Hematopoietic multipotent progenitor cell treated with erythropoietin and hydrocortisone succinate and interleukin-3 and kit ligand, for 4 days (in vitro differentiated cells): ENCODE results near the gene ZBTB34.
A peak's percentile ranks its signal among the peaks of the same experiment; 100 is the strongest.
"Not testable (repeated sequence)": the region's sequence is repeated elsewhere in the genome, so short reads cannot be mapped to it uniquely, and the experiment has no call there.

Experiments
- DNase-seq: peaks from one replicate; pipeline ENCODE4 v3.0.0-alpha.2; 2015

Gene ZBTB34, protein sequence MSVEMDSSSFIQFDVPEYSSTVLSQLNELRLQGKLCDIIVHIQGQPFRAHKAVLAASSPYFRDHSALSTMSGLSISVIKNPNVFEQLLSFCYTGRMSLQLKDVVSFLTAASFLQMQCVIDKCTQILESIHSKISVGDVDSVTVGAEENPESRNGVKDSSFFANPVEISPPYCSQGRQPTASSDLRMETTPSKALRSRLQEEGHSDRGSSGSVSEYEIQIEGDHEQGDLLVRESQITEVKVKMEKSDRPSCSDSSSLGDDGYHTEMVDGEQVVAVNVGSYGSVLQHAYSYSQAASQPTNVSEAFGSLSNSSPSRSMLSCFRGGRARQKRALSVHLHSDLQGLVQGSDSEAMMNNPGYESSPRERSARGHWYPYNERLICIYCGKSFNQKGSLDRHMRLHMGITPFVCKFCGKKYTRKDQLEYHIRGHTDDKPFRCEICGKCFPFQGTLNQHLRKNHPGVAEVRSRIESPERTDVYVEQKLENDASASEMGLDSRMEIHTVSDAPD

DNA sequence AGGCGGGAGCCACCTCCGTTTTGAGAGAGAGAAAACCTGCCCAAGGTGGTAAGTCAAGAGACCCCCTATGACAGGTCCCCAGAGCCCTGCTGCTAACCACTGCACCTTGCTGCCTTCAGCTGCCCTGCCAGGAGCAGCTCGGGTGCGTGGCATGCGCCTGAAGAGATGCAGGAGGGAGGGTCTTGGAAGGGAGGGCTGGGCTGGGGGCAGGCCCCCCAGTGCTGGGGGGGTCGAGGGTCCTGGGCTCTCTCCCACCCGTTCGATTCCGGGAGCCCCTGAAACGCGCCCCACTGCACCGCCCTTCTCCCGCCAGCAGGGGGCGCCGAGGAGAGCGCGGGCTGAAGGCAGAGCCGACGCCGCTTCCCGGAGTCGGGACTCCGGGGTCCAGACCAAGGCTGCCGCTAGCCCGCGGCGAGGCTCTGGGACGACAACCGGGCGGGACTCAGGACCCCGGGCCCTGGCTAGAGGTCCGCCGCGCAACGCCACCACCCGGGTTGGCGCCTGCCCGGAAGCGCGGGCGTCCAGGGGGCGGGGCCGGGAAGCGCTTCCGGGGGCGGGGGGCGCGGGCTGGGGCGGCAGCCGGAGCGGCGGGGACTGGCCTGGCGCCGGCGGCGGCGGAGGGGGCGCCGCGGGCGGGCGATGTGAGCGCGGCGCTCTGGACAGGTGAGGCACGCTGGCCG lies at the start of gene ZBTB34:
TSS of gene ZBTB34 (plus strand) at position 563 of the 680 bp plus-strand sequence. CDS start 18,761 bp downstream, outside the sequence.
- DNase-seq = peak; percentile 81

DNA sequence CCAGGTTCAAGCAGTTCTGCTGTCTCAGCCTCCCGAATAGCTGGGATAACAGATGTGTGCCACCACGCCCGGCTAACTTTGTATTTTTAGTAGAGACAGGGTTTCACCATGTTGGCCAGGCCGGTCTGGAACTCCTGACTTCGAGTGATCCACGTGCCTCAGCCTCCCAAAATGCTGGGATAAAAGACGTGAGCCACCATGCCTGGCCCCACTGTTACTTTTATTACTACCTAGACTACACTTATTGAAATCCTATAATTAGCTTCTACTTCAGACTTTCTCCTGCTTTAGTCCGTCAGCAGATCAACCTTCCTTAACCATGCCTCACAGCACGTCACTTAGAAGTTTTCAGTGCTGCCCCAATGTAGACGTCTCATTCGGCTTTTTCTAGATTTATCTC lies 47.4 kb upstream of the ZBTB34 start:
- DNase-seq = no peak

DNA sequence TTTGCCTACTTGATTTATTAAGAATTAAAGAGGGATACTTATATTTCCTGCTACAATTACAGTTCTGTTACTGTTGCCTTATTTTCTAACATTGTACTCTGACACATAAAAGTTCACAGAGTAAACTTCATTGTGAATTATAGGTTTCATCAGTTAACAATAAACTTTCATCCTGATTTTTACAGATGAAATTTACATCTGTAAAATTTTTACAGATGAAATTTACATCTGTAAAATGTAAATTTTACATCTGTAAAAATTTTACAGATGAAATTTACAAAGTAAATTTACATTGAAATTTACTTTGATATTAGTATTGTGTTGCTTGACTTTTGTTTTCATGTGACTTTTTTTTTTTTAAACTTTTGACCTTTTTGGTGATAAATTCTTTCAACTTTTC lies 46.3 kb upstream of the ZBTB34 start:
- DNase-seq = no peak

DNA sequence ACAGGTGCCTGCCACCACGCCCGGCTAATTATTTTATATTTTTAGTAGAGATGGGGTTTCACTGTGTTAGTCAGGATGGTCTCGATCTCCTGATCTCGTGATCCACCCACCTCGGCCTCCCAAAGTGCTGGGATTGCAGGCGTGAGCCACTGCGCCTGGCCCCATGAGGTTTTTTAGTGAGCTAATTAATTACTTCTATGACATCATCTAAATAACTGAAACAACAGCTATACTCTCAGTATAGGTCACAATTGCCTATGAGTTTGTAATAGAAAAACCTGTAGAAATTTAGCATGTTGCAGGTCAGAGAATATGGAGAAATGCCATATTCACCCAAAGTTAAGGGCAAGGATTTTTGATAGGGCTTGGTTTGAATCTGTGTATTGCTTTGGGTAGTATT lies 42.8 kb upstream of the ZBTB34 start:
- not testable (repeated sequence) for DNase-seq

DNA sequence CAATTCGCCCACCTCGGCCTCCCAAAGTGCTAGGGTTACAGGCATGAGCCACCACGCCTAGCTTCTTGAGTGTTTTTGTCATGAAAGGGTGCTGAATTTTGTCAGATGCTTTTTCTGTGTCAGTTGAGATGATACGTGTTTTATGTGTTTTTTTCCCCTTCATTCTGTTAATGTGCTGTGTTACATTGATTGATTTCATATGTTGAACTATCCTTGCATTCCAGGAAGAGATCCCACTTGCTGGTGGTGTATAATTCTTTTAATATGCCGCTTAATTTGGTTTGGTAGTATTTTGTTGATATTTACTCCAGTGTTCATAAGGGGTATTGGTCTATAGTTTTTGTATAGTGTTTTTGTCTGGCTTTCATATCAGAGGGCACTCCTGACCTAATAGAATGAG lies 42.0 kb upstream of the ZBTB34 start:
- DNase-seq = peak; percentile 19

DNA sequence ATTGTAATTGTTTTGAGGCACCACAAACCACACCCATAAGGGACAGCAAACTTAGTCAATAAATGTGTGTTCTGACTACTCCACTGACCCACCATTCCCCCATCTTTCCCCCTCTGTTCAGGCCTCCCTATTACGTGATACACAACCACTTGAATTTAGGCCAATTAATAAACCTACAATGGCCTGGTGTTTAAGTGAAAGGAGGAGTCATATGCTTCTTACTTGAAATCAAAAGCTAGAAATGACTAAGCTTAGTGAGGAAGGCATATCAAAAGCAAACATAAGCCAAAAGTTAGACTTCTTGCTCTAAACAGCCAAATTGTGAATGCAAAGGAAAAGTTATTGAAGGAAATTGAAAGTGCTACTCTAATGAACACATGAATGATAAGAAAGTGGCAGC lies 41.0 kb upstream of the ZBTB34 start:
- DNase-seq = no peak

DNA sequence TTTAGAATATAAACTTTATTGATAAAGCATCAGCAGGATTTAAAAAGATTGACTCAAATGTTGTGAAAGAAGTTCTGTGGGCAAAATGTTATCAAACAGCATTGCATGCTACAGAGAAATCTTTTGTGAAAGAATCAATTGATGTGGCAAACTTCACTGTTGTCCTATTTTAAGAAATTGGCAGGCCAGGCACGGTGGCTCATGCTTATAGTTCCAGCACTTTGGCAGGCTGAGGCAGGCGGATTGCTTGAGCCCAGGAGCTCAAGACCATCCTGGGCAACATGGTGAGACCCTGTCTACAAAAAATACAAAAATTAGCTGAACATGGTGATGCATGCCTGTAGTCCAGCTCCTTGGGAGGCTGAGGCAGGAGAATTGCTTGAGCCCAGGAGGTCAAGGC lies 38.2 kb upstream of the ZBTB34 start:
- no peak for DNase-seq

DNA sequence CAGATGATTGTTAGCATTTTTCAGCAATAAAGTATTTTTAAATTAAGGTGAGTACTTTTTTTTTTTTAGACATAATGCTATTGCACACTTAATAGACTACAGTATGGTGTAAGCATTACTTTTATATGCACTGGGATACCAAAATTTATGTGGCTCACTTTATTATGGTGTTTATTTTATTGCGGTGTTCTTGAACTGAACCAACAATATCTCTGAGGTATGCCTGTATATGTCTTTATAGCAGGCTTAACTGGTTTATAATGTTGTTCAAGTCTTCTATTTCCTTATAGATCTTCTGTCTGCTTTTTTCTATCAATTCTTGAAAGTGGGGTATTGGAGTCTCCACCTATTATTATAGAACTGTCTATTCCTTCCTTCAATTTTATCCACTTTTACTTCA lies 37.6 kb upstream of the ZBTB34 start:
- no peak for DNase-seq

DNA sequence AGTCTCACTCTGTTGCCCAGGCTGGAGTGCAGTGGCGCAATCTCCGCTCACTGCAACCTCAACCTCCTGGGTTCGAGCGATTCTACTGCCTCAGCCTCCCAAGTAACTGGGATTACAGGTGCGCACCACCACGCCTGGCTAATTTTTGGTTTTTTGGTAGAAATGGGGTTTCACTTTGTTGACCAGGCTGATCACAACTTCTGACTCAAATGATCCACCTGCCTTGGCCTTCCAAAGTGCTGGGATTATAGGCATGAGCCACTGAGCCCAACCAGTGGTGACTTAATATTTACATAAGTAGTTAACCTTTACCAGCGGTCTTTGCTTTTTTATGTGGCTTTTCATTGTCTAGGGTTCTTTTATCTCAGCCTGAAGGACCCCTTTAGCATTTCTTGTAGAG lies 36.4 kb upstream of the ZBTB34 start:
- not testable (repeated sequence) for DNase-seq

DNA sequence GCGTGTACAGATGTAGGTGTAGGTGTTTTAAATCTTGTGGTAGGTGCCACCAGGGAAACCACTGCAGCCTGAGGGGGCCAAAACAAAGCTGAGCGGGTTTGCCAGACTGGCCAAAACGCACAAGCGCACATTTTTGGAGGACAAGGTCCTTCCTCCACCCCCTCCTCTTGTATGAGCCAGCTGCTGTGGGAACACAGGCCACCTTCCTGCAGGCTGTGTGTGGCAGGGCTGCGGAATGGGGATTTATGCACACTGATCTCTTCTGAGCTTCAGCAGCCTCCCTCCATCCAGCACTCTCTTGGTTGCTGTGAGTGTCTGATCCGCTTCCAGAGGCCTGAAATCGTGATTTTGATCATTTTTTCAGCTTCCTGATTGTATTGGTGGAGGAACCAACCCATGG lies 33.2 kb upstream of the ZBTB34 start:
- no peak for DNase-seq

DNA sequence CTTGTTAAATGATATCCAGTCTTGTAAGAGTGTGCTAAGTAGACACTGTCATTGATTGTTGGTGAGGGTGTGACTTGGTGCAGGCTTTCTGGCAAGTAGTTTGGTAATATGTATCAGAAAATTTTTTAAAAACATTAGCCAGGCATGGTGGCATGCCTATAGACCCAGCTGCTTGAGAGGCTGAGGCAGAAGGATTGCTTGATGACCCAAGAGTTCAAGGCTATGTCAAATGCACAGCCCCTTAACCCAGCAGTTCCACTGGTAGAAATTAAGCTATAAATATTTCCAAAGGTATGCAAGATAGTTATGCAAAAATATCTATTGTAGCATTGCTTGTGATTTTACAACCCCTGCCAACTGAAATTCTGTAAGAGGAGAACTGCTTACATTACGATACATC lies 31.4 kb upstream of the ZBTB34 start:
- DNase-seq = no peak

DNA sequence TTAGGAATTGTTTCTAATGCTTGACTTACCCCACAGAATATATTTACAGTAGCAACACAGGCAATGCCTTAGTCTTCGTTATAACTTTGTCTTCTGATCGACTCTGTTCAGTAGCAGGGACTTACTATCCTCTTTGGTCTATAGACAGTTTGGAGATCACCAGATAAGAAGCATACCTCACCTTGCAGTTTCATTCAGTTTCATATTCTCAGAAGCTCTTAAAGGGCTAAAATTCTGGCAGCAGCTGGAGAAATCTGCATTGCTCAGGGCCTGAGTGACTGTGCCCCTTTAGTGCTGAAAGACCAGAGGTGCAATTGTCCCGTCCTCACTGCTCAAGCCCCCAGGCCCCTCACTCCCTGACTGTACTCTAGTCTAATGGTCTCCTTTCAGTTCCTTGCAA lies 29.6 kb upstream of the ZBTB34 start:
- DNase-seq = no peak

DNA sequence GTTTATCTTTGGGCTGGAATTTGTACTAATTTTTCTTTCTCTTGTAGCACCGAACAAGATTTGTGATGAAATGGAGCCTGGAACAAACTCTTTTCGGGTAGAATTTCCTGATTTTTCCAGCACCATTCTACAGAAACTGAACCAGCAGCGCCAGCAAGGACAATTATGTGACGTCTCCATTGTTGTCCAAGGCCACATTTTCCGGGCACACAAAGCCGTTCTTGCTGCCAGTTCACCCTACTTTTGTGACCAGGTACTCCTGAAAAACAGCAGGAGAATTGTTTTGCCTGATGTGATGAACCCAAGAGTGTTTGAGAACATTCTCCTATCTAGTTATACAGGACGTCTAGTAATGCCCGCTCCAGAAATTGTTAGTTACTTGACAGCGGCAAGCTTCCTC lies 28.0 kb upstream of the ZBTB34 start:
- no peak for DNase-seq

DNA sequence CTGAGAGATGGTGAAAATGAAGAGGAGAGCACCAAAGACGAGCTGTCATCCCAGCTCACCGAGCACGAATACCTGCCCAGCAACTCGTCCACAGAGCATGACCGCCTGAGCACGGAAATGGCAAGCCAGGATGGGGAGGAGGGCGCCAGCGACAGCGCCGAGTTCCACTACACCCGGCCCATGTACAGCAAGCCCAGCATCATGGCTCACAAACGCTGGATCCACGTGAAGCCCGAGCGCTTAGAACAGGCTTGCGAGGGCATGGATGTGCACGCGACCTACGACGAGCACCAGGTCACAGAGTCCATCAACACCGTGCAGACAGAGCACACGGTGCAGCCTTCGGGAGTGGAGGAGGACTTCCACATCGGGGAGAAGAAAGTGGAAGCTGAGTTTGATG lies 27.4 kb upstream of the ZBTB34 start:
- no peak for DNase-seq

DNA sequence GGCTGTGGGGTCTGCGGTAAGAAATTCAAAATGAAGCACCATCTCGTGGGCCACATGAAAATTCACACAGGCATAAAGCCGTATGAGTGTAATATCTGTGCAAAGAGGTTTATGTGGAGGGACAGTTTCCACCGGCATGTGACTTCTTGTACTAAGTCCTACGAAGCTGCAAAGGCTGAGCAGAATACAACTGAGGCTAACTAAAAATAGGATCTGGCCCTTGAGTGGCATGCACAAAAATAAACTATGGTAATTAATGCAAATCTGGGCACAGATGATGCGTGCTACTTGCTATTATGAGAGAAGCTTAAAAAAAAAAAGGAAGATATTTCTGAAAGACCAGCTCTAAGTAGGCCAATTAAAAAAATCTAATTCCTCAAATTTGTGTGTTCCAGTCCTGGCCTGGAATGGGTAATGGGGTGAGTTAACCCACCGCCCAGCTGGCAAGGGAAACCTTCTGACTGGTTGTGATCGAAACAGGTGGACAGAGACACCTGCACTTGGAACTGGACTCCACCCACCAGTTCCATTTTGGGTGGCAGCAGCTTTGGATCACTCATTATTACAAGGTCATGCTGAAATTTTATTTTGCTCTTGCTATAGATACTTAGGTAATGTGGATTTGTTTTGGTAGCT lies 26.6 kb upstream of the ZBTB34 start:
- no peak for DNase-seq

DNA sequence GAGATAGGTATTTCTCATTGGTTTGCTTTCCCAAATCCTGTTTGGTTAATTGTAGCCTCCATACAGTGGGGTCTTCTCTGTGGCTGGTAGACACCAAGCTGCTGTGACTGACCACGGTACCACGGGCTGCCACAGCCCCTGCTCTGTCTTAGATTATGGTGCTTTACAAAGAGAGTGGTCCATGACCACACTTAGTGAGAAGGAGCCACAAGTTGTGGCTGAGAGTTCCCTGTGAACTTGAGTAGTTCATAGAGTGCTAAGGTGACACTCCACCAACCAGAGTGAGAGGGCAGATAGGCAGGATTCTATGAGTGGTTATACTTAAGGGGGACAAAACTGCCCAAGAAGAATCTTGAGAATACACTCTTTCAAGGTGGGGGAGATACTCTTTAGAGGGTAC lies 25.8 kb upstream of the ZBTB34 start:
- DNase-seq = no peak

DNA sequence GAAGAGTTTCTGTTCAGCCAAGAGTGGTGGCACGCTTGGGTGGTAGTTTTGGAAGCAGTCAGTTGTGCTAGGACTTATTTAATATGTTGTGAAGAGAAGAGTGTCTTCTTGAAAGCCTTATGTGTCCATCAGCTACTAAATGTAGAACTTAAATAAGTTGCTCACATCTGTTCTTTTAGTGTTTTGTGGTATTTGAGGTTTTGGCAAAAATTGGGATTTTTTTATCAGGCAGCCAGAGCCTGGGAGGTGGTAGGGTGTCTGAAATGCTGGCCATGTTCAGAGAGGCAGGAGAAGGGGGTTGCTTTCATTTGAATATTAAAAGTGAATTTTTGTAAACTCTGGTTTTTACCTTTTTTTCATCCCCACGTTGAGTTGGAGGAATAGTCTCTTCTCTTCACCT lies 24.2 kb upstream of the ZBTB34 start:
- peak; percentile 71 for DNase-seq

DNA sequence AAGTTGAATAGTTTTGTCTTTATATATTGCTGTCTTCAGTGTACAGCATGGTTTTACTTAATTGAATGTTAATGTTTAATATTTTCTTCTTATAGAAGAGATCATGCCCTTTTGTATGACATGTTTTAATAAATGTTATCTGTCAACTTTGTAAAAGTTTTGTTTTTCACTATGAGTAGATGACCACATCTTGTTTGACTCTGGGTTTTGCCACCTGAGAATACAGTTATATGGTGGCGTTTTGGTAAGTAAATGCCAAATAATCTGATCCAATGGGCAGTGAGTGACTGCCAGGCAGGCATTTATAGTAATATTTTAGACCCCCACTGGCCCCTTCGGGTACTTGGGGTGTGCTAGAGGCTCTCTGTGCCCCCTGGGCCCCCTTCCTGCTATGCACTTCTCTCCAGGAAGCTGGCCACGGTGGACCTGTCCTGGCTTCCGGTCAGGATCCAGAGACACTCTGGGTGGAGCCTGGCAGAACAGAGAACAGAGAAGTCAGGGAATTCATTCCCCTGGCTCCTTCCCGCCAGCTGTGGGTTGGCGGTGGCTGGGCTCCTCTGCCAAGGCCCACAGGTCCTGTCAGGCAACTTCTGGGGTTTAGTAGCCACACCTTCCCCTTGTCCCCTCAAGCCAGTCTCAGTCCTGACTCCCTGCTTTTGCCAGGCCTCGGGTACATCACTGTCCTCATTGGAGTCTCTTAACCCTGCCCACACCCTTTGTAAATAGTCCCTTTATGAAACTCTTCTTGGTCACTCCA lies 22.2 kb upstream of the ZBTB34 start:
- DNase-seq = no peak

DNA sequence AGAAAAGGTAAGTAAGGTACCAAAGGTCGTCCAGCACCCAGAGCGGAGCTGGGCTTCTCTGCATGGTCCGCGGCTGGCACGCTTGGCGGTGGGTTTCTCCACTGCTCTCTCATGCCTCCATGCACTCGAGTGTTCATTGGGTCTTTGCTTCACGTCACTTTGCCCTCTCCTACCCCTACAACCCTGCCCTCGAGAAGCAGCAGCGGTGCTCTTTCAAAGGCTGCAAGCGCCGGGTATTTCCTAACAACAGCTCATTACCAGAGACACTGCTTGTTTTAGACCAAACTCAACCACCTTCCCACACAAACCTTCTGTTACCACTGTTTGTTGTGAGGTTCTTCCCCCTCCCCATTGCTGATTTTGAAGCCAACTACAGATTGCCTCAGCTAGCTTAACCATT lies 21.5 kb upstream of the ZBTB34 start:
- DNase-seq = no peak

DNA sequence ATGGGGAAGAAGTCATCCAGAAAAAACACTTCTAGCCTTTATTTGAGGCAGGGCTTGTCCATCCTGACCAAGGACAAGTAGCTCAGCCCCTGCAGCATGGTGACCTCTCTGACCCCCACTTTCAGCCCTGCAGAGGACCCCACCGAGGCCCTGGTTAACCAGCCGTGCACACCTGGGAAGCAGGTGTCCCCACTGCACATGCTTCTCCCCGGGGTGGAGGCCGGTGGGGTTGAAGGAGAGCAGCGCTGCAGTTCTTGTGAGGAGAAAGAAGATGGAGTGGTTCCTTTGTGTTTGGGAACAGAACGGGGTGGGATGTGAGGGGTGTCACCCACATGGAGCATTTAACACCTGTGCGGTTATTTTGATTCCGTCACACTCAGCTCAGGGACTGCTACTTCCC lies 21.1 kb upstream of the ZBTB34 start:
- DNase-seq = no peak

DNA sequence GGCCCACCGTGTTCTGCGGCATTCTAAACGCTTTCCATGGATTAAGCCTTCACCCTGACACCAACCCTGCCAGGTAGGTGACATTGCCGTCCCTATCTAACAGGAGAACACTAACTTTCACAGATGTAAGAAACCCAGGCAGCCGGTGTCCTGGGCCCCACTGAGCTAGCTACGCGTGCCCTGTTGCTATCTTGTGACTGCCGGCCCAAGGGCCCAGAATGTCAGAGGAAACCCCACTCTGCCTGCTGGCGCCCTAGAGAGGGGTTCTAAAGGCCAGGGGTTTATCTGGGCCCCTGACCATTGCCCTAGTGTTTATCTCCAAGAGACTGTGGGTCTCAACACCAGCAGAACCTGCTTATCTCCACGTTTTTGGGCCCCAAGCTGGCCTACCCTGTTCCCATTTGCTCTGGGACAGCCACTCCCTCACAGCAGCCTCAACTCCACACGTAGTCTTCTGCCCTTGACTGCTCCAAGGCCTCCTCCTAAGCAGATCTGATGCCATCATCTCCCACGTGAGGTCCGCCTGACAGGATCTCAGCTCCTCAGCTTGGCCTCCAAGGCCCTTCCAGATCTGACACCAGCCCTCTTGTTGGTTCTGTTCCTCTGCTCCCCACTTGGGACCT lies 18.1 kb upstream of the ZBTB34 start:
- DNase-seq = no peak

DNA sequence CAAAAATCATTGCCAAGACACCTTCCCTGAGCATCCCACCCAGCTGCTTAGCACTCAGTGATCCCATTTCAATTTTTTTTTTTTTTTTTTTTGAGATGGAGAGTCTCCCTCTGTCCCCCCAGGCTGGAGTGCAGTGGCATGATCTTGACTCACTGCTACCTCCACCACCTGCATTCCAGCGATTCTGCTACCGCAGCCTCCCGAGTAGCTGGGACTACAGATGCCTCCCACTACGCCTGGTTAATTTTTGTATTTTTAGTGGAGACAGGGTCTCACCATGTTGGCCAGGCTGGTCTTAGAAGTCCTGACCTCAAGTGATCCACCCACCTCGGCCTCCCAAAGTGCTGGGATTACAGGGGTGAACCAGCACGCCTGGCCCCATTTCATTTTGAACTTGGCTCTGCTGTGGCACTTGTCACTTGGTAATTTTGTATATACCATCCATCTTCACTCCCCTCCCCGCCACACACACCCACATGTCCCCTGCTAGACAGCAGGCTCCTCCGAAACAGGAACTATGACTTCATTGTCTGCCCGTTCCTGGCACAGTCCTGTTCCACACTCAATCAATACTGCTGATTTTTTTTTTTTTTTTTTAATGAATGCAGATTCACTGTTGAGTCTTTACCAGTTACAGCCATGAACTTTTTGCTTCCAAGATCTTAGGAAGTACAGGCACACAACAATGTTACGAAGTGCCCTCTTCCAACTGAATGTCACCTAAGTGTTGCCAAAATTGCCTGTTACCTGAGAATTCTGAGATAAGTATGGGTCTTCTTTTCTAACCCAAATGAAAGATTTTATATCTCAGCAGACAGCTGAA lies 17.3 kb upstream of the ZBTB34 start:
- peak; percentile 46 for DNase-seq
